GM21528 (cell line): ENCODE data around the gene REG1A.

Experiments
- ATAC-seq: cut with Tn5 transposase; IDR thresholded peaks from one replicate; pipeline ENCODE4 v1.9.1; 2021; ENCODE audit warnings: mild to moderate bottlenecking, moderate library complexity; ENCODE audit not compliant: unreplicated experiment, low FRiP score

REG1A gene

GRCh38 chr2:79120194-79120713 is at the start of gene REG1A:
Gene REG1A, plus strand, starts transcription at chr2:79120488. Its CDS starts 374 bp downstream, at chr2:79120862.
- no peak for ATAC-seq

GRCh38 chr2:79071078-79071477 is 49.2 kb upstream of the REG1A start:
- ATAC-seq = no peak

GRCh38 chr2:79082987-79083386 is 37.3 kb upstream of the REG1A start:
- ATAC-seq = no peak

- ATAC-seq = no peak
These were observed 36.6 kb upstream of the REG1A start for GRCh38 chr2:79083597-79084251.

- no peak for ATAC-seq
These were observed 35.7 kb upstream of the REG1A start for GRCh38 chr2:79084495-79085135.

GRCh38 chr2:79085382-79085781 is 34.9 kb upstream of the REG1A start:
- no peak for ATAC-seq

- ATAC-seq = no peak
These were observed 34.0 kb upstream of the REG1A start for GRCh38 chr2:79086255-79086654.

- no peak for ATAC-seq
These were observed 32.4 kb upstream of the REG1A start, which contains the start of gene REG1B for GRCh38 chr2:79087785-79088364. Gene REG1B, minus strand, starts transcription at chr2:79087993. Its CDS starts 381 bp downstream, at chr2:79087612.

GRCh38 chr2:79090693-79091092 is 29.6 kb upstream of the REG1A start:
- no peak for ATAC-seq

GRCh38 chr2:79097843-79098242 is 22.4 kb upstream of the REG1A start:
- no peak for ATAC-seq

- no peak for ATAC-seq
These were observed 21.1 kb upstream of the REG1A start for GRCh38 chr2:79099140-79099686.

GRCh38 chr2:79100285-79100684 is 20.0 kb upstream of the REG1A start:
- no peak for ATAC-seq

GRCh38 chr2:79101024-79101423 is 19.3 kb upstream of the REG1A start:
- ATAC-seq = no peak

GRCh38 chr2:79103214-79103613 is 17.1 kb upstream of the REG1A start:
- ATAC-seq = no peak

GRCh38 chr2:79105259-79105658 is 15.0 kb upstream of the REG1A start:
- ATAC-seq = no peak

- ATAC-seq = no peak
These were observed 8.0 kb upstream of the REG1A start for GRCh38 chr2:79112269-79112668.

GRCh38 chr2:79114797-79115494 is 5.3 kb upstream of the REG1A start:
- no peak for ATAC-seq

GRCh38 chr2:79116997-79117928 is 3.0 kb upstream of the REG1A start:
- ATAC-seq = no peak

GRCh38 chr2:79122676-79123075 is 2.4 kb downstream of the REG1A start:
- no peak for ATAC-seq
